H1 (cell line): ENCODE results near the gene EXD2. TPM values are rescaled to one million over a fixed set of nuclear protein-coding genes. Genes with fewer than 3 reads are reported as not detected.

ENCODE experiments used
- CTCF ChIA-PET: fragments of 300-600 bp; sonication (Branson Sonifier 250); formaldehyde crosslinking; loops from one replicate; lab custom pipeline; 2021; ENCODE audit not compliant: partially characterized antibody; lab: Charles Lee
- POLR2A ChIA-PET: fragments of 300-600 bp; sonication (Branson Sonifier 250); formaldehyde crosslinking; loops from one replicate; lab custom pipeline; 2021; ENCODE audit warnings: inconsistent platforms; ENCODE audit not compliant: partially characterized antibody; lab: Charles Lee
- DNase-seq, 2 experiments: peaks; one replicate each; pipeline versions ENCODE4 v3.0.0 to v3.0.0-alpha.2; 2010 to 2022; ENCODE audit warnings: low spot score in 2 of 2, low read depth in 1 of 2, mixed read lengths in 1 of 2
- FAIRE-seq: peaks from 2 replicates; lab custom pipeline; 2011; peaks lifted over from hg19 to GRCh38; lab: Jason Lieb, UNC
- H2AFZ ChIP-seq: 2 replicates; pipeline ENCODE4 v1.8.1; 2012; ENCODE audit warnings: low read length, inconsistent platforms
- H2AK5ac ChIP-seq: 2 replicates; pipeline ENCODE4 v1.6.1; 2013; ENCODE audit warnings: low read depth, low read length
- H2BK120ac ChIP-seq: replicated peaks from 2 replicates; pipeline ENCODE3; 2013; ENCODE audit warnings: low read depth, low read length, inconsistent platforms
- H2BK12ac ChIP-seq: 2 replicates; pipeline ENCODE4 v1.6.1; 2013; ENCODE audit warnings: low read depth, low read length
- H2BK15ac ChIP-seq: 2 replicates; pipeline ENCODE4 v1.6.1; 2013; ENCODE audit warnings: low read length
- H2BK20ac ChIP-seq: 2 replicates; pipeline ENCODE4 v1.6.1; 2013; ENCODE audit warnings: low read length
- H2BK5ac ChIP-seq: 2 replicates; pipeline ENCODE4 v1.6.1; 2013; ENCODE audit warnings: low read depth, low read length
- H3K14ac ChIP-seq: 2 replicates; pipeline ENCODE4 v1.6.1; 2013; ENCODE audit warnings: inconsistent platforms; ENCODE audit not compliant: insufficient read length
- H3K18ac ChIP-seq: 2 replicates; pipeline ENCODE4 v1.6.1; 2013; ENCODE audit warnings: low read length; ENCODE audit errors: extremely low read depth
- H3K23ac ChIP-seq: 2 replicates; pipeline ENCODE4 v1.6.1; 2013; ENCODE audit warnings: inconsistent platforms; ENCODE audit not compliant: insufficient read length
- H3K23me2 ChIP-seq: 2 replicates; pipeline ENCODE4 v1.6.1; 2013; ENCODE audit warnings: low read depth, low read length
- H3K27ac ChIP-seq: 2 replicates; pipeline ENCODE4 v1.6.1; 2011; ENCODE audit warnings: low read depth, low read length, inconsistent platforms
- H3K27me3 ChIP-seq, 4 experiments: replicated peaks in 1 of 4; 1 replicate in 1 of 4; 2 replicates in 3 of 4; pipeline versions ENCODE4 v1.6.1 to v1.8.1; 2011 to 2013; ENCODE audit warnings: low read length in 3 of 4, mild to moderate bottlenecking in 3 of 4, inconsistent platforms in 2 of 4, mixed read lengths in 2 of 4, moderate library complexity in 1 of 4; ENCODE audit not compliant: control insufficient read depth in 3 of 4, insufficient read depth in 3 of 4; ENCODE audit errors: extremely low read depth in 1 of 4
- H3K36me3 ChIP-seq, 4 experiments: 2 replicates each; pipeline versions ENCODE4 v1.6.1 to v1.8.1; 2011 to 2013; ENCODE audit warnings: mild to moderate bottlenecking in 4 of 4, low read length in 3 of 4, moderate library complexity in 2 of 4, control low read depth in 1 of 4, inconsistent platforms in 1 of 4; ENCODE audit not compliant: insufficient read depth in 4 of 4, control insufficient read depth in 2 of 4
- H3K4ac ChIP-seq: replicated peaks from 2 replicates; pipeline ENCODE3; 2013; ENCODE audit warnings: low read length, low read depth, mixed read lengths, inconsistent platforms; ENCODE audit not compliant: insufficient read length
- H3K4me1 ChIP-seq, 4 experiments: replicated peaks in 1 of 4; 1 replicate in 1 of 4; 2 replicates in 3 of 4; pipeline versions ENCODE4 v1.6.1 to v1.8.1; 2011 to 2013; ENCODE audit warnings: low read length in 3 of 4, inconsistent platforms in 2 of 4, mixed read lengths in 1 of 4; ENCODE audit not compliant: insufficient read depth in 4 of 4, control insufficient read depth in 3 of 4
- H3K4me2 ChIP-seq, 2 experiments: 2 replicates each; pipeline versions ENCODE4 v1.6.1 to v1.8.1; 2011 to 2013; ENCODE audit warnings: low read depth in 2 of 2, low read length in 2 of 2, control low read depth in 1 of 2, inconsistent platforms in 1 of 2, mild to moderate bottlenecking in 1 of 2; ENCODE audit not compliant: insufficient read depth in 1 of 2
- H3K4me3 ChIP-seq, 4 experiments: fragments of 200-600, 300-600 bp in 1 of 4; sonication (generic), shearing (Covaris generic), sonication (Bioruptor Twin) in 1 of 4; 2 replicates each; pipeline versions ENCODE4 v1.5.1 to v1.8.1; 2011 to 2016; ENCODE audit warnings: low read length in 4 of 4, low read depth in 3 of 4, control low read depth in 2 of 4, inconsistent platforms in 2 of 4, mild to moderate bottlenecking in 2 of 4, mixed read lengths in 1 of 4, moderate library complexity in 1 of 4; ENCODE audit not compliant: insufficient read depth in 2 of 4; ENCODE audit errors: extremely low read depth in 1 of 4
- H3K56ac ChIP-seq: replicated peaks from 2 replicates; pipeline ENCODE3; 2013; ENCODE audit warnings: low read depth, mild to moderate bottlenecking, mixed read lengths, low read length, inconsistent platforms; ENCODE audit not compliant: insufficient read length
- H3K79me1 ChIP-seq: 2 replicates; pipeline ENCODE4 v1.6.1; 2013; ENCODE audit warnings: low read depth, low read length, control low read depth
- H3K79me2 ChIP-seq, 2 experiments: 2 replicates each; pipeline versions ENCODE4 v1.6.1 to v1.8.1; 2012 to 2013; ENCODE audit warnings: low read length in 2 of 2, mild to moderate bottlenecking in 2 of 2, inconsistent platforms in 1 of 2; ENCODE audit not compliant: insufficient read depth in 2 of 2, control insufficient read depth in 1 of 2
- H3K9ac ChIP-seq, 4 experiments: replicated peaks in 1 of 4; 1 replicate in 1 of 4; 2 replicates in 3 of 4; pipeline versions ENCODE4 v1.6.1 to v1.8.1; 2011 to 2013; ENCODE audit warnings: low read depth in 3 of 4, low read length in 3 of 4, control low read depth in 2 of 4, mild to moderate bottlenecking in 2 of 4, moderate library complexity in 2 of 4, inconsistent platforms in 1 of 4; ENCODE audit errors: extremely low read depth in 1 of 4
- H3K9me3 ChIP-seq, 2 experiments: 2 replicates each; pipeline versions ENCODE4 v1.6.1 to v1.8.1; 2012 to 2013; ENCODE audit warnings: mild to moderate bottlenecking in 2 of 2, moderate library complexity in 2 of 2, control low read depth in 1 of 2, inconsistent platforms in 1 of 2, low read depth in 1 of 2, low read length in 1 of 2, mixed read lengths in 1 of 2; ENCODE audit not compliant: insufficient read depth in 2 of 2
- H4K20me1 ChIP-seq, 2 experiments: replicated peaks in 1 of 2; 2 replicates each; pipeline versions ENCODE3 to v1.8.1; 2011 to 2013; ENCODE audit warnings: inconsistent platforms in 2 of 2, low read length in 2 of 2, mild to moderate bottlenecking in 1 of 2; ENCODE audit not compliant: insufficient read depth in 2 of 2, control insufficient read depth in 1 of 2
- H4K5ac ChIP-seq: 2 replicates; pipeline ENCODE4 v1.6.1; 2013; ENCODE audit warnings: low read length, low read depth, mixed read lengths, inconsistent platforms; ENCODE audit not compliant: insufficient read length
- H4K8ac ChIP-seq: 2 replicates; pipeline ENCODE4 v1.8.0; 2013; ENCODE audit warnings: mild to moderate bottlenecking, moderate library complexity, low read length, inconsistent platforms; ENCODE audit not compliant: insufficient read depth; ENCODE audit errors: extremely low read depth
- H4K91ac ChIP-seq: replicated peaks from 2 replicates; pipeline ENCODE3; 2013; ENCODE audit warnings: low read length, mixed read lengths, inconsistent platforms; ENCODE audit not compliant: insufficient read length
- ASH2L ChIP-seq: fragments of 200-600, 300-600 bp; sonication (generic); IDR thresholded peaks from one replicate; pipeline ENCODE4 v1.7.1; 2017; ENCODE audit warnings: low read length
- CHD1 ChIP-seq: IDR thresholded peaks from 2 replicates; pipeline ENCODE4 v1.6.1; 2012; ENCODE audit warnings: low read depth, low read length, improper control_type of control experiment
- CTBP2 ChIP-seq: IDR thresholded peaks from 2 replicates; pipeline ENCODE4 v1.7.0; 2011; ENCODE audit warnings: borderline replicate concordance, mild to moderate bottlenecking, moderate library complexity, mixed read lengths, low read length; ENCODE audit not compliant: insufficient read depth, insufficient read length
- EP300 ChIP-seq, 2 experiments: IDR thresholded peaks; 1 replicate in 1 of 2; 2 replicates in 1 of 2; pipeline ENCODE4 v1.6.1; 2011 to 2012; ENCODE audit warnings: low read depth in 2 of 2, low read length in 2 of 2, mild to moderate bottlenecking in 2 of 2, borderline replicate concordance in 1 of 2, inconsistent platforms in 1 of 2, moderate library complexity in 1 of 2
- EZH2 ChIP-seq: fragments of 200-600 bp; sonication (generic); IDR thresholded peaks from 2 replicates; pipeline ENCODE4 v1.7.1; 2012; ENCODE audit warnings: low read depth, mild to moderate bottlenecking, moderate library complexity, low read length, inconsistent platforms; ENCODE audit not compliant: severe bottlenecking
- POLR2AphosphoS5 ChIP-seq: IDR thresholded peaks from 2 replicates; pipeline ENCODE4 v1.6.1; 2011; ENCODE audit warnings: low read depth, low read length
- POU5F1 ChIP-seq: IDR thresholded peaks from 2 replicates; pipeline ENCODE4 v1.6.1; 2011; ENCODE audit warnings: low read depth, mild to moderate bottlenecking, low read length, moderate library complexity
- SP2 ChIP-seq: IDR thresholded peaks from 2 replicates; pipeline ENCODE4 v1.6.1; 2012; ENCODE audit warnings: mild to moderate bottlenecking, low read length, inconsistent platforms
- TCF12 ChIP-seq: IDR thresholded peaks from 2 replicates; pipeline ENCODE4 v1.6.1; 2011; ENCODE audit warnings: low read depth, mild to moderate bottlenecking, low read length
- TEAD4 ChIP-seq: IDR thresholded peaks from 2 replicates; pipeline ENCODE4 v1.6.1; 2012; ENCODE audit warnings: low read depth, low read length, inconsistent platforms, mixed read lengths
- WGBS, 2 experiments: shearing (Covaris generic) in 1 of 2; methylation state at CpG; one replicate each; pipeline versions ENCODE4 v1.1.6 to v1.1.7; 2013 to 2015; ENCODE audit warnings: low lambda C conversion rate in 2 of 2, mixed read lengths in 2 of 2, inconsistent platforms in 1 of 2, low coverage in 1 of 2, missing lambda C conversion rate in 1 of 2; ENCODE audit not compliant: insufficient replicate concordance in 2 of 2, insufficient coverage in 1 of 2, insufficient read length in 1 of 2; ENCODE audit errors: extremely low coverage in 1 of 2, missing lambda C conversion rate in 1 of 2; 5-methylcytosine and 5-hydroxymethylcytosine counted together
- polyA plus RNA-seq, 7 experiments: library from polyadenylated mRNA; depleted of rRNA in 3 of 7; stranded (reverse) in 5 of 7; unstranded in 2 of 7; fragments of >200 nt in 5 of 7; fragments of 200-250 nt in 2 of 7; gene quantifications; 1 replicate in 5 of 7; 2 replicates in 1 of 7; 4 replicates in 1 of 7; pipeline versions ENCODE4 v1.2.1 to v1.2.3, GENCODE V29; 2011 to 2013; ENCODE audit warnings: missing spikeins in 2 of 7, mixed read lengths in 2 of 7
- total RNA-seq: library from RNA; stranded (reverse); fragmentation: NEBNext Ultra II Directional; extraction: Animal tissue kit (Norgen Biotek cat#: 25700); gene quantifications from 2 replicates; pipeline ENCODE4 v1.2.1, GENCODE V29; 2021
- TF ChIP-seq, protein P1 (sequence below): IDR thresholded peaks from 2 replicates; pipeline ENCODE4 v1.6.1; 2011; ENCODE audit warnings: low read length, improper control_type of control experiment
- TF ChIP-seq, protein P2 (sequence below): IDR thresholded peaks from 2 replicates; pipeline ENCODE4 v1.6.1; 2012; ENCODE audit warnings: inconsistent platforms

Gene EXD2
- total and polyA plus RNA-seq, 2 of the 8 experiments (the other 6 are each of a cell fraction or from before 2014, with no cell fraction given), result 11.9 to 25.9 TPM

DNA sequence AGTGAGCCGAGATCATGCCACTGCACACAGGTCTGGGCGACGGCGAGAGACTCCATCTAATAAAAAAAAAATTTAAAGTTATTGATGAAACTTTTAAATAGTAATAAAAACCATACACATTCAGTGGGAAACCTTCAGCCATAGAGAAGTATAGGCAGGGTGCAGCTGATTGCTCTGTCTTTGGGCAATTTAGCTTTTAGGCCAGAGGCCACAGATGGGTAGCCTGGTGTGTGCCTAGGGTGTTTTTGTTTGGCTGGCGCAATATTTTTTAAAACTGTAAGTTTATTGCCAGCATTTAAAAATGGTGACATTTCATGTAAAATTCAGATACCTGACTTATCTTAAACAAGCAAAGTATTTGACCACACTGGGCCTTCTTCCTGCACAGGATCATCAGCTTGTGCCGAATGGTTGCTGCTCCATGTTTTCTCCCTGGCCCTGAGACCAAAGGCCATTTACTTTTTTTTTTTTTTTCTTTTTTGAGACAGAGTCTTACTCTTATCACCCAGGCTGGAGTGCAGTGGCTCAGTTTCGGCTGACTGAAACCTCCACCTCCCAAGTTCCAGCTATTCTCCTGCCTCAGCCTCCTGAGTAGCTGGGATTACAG lies 16.2 kb downstream of the EXD2 start:
- Histone ChIP-seq H3K27ac (no peak overlapping the region), H2BK12ac (no peak overlapping the region), H2AK5ac (no peak overlapping the region), H3K56ac (no peak overlapping the region), H3K14ac (no peak overlapping the region), H2BK20ac (no peak overlapping the region), H3K23ac (no peak overlapping the region), H4K20me1 (no peaks in the 10 kb centered on the region), H2BK15ac (no peak overlapping the region), H3K18ac (no peak overlapping the region), H3K36me3 (peaks cover 0 to 15% (median 2%) of the 10 kb centered on the region in 4 experiments; a peak in 4 of 8 replicates), H3K23me2 (no peaks in the 10 kb centered on the region), H3K27me3 (no peaks in the 10 kb centered on the region), H2AFZ (no peak overlapping the region), H2BK120ac (no peak overlapping the region), H3K9me3 (no peaks in the 10 kb centered on the region), H3K4me1 (no peaks in the 10 kb centered on the region), H3K4me3 (no peak overlapping the region), H4K5ac (no peak overlapping the region), H4K8ac (no peak overlapping the region), H3K79me1 (no peaks in the 10 kb centered on the region), H3K4me2 (no peak overlapping the region), H3K79me2 (no peaks in the 10 kb centered on the region), H3K9ac (no peak overlapping the region), H3K4ac (no peak overlapping the region), H2BK5ac (no peak overlapping the region), H4K91ac (no peak overlapping the region)
- WGBS, 2 experiments, result 92% methylated on average over 7 of the region's 7 CpGs; no CpG with 5 or more reads in 1 of the 2 experiments
- FAIRE-seq, result no peak
- ChIA-PET POLR2A (no interaction called here), CTCF (interaction anchor here (0.6 to 1.6 kb wide), 5 partner anchors 30 to 1505 kb away, joined by 3 to 4 read pairs (median 3); no protein-coding TSS in a partner anchor)
- DNase-seq, result no peak
- no peak for TF ChIP-seq EP300 (IDR thresholded peaks at IDR 0.05; ENCODE audit: borderline replicate concordance in 1 of 2, low read depth in 2 of 2, low read length in 2 of 2)
- TF ChIP-seq CHD1, result no peak
- TF ChIP-seq, protein P1, sequence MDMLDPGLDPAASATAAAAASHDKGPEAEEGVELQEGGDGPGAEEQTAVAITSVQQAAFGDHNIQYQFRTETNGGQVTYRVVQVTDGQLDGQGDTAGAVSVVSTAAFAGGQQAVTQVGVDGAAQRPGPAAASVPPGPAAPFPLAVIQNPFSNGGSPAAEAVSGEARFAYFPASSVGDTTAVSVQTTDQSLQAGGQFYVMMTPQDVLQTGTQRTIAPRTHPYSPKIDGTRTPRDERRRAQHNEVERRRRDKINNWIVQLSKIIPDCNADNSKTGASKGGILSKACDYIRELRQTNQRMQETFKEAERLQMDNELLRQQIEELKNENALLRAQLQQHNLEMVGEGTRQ, result no peak
- no peak for TF ChIP-seq SP2
- TF ChIP-seq TCF12, result no peak
- TF ChIP-seq, protein P2, sequence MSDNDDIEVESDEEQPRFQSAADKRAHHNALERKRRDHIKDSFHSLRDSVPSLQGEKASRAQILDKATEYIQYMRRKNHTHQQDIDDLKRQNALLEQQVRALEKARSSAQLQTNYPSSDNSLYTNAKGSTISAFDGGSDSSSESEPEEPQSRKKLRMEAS, result no peak
- no peak for TF ChIP-seq POU5F1
- TF ChIP-seq CTBP2, result no peak
- no peak for TF ChIP-seq EZH2
- TF ChIP-seq TEAD4, result no peak
- no peak for TF ChIP-seq POLR2AphosphoS5
- no peak for TF ChIP-seq ASH2L
